ENCODE results near the gene FAM237B. TPM values are rescaled to one million over a fixed set of nuclear protein-coding genes. Genes with fewer than 3 reads are reported as not detected.

Gene FAM237B
- total and polyA plus RNA-seq, 2 of the 13 experiments (the other 11 are each of a cell fraction or from before 2014, with no cell fraction given): not detected

- TF ChIP-seq CSRNP2 (CRISPR knock-in tag; conservative IDR thresholded peaks at IDR 0.05; ENCODE audit: low read depth): no peak
- peak; percentile 98 for TF ChIP-seq PPARG (CRISPR knock-in tag; conservative IDR thresholded peaks at IDR 0.05)
- TF ChIP-seq ZNF253 (CRISPR knock-in tag; IDR thresholded peaks at IDR 0.05; ENCODE audit: borderline replicate concordance): no peak
- TF ChIP-seq JARID2 (CRISPR knock-in tag; IDR thresholded peaks at IDR 0.05; ENCODE audit: insufficient replicate concordance): no peak
- TF ChIP-seq SUZ12 (IDR thresholded peaks at IDR 0.05; ENCODE audit: low read depth, low read length): no peak
- no peak for TF ChIP-seq THYN1 (CRISPR knock-in tag; IDR thresholded peaks at IDR 0.05; ENCODE audit: borderline replicate concordance, low read depth)
- TF ChIP-seq NONO (IDR thresholded peaks at IDR 0.05): no peak
- TF ChIP-seq NONO (CRISPR knock-in tag; conservative IDR thresholded peaks at IDR 0.05): no peak
- no peak for TF ChIP-seq ISX (CRISPR knock-in tag; conservative IDR thresholded peaks at IDR 0.05)
- TF ChIP-seq ZBTB10 (CRISPR knock-in tag; IDR thresholded peaks at IDR 0.05; ENCODE audit: borderline replicate concordance): no peak
- TF ChIP-seq MED1 (CRISPR knock-in tag; IDR thresholded peaks at IDR 0.05): no peak
- peak; percentile 92 to 94 for TF ChIP-seq MAFK (conservative IDR thresholded peaks at IDR 0.05 in 1 of 2, IDR thresholded peaks at IDR 0.05 in 1 of 2; ENCODE audit: low read length in 2 of 2)
- no peak for TF ChIP-seq NKX3-1 (CRISPR knock-in tag; IDR thresholded peaks at IDR 0.05)
- no peak for TF ChIP-seq FOXK1 (CRISPR knock-in tag; IDR thresholded peaks at IDR 0.05; ENCODE audit: borderline replicate concordance, low read depth)
These were observed 50.5 kb downstream of the FAM237B start (continued) for GRCh38 chr7:90270431-90271178.
